Breast epithelium (tissue), 4 donors: ENCODE results near the gene STX10. TPM values are rescaled to one million over a fixed set of nuclear protein-coding genes. Genes with fewer than 3 reads are reported as not detected.

Experiments used
- DNase-seq, 2 donors: peaks; one replicate each; pipeline ENCODE4 v3.0.0-alpha.2; 2019; ENCODE audit warnings: low spot score in 2 of 2
- H3K27ac ChIP-seq, 2 donors: fragments of 200-600 bp; sonication (generic) in 1 of 2; one replicate each; pipeline ENCODE4 v1.5.1; 2016 to 2019; ENCODE audit warnings: mild to moderate bottlenecking in 1 of 2
- H3K27me3 ChIP-seq, 2 donors: fragments of 200-600 bp; sonication (generic) in 1 of 2; one replicate each; pipeline versions ENCODE4 v1.5.1 to v1.6.0; 2017 to 2019; ENCODE audit warnings: control low read depth in 1 of 2, mild to moderate bottlenecking in 1 of 2
- H3K36me3 ChIP-seq: fragments of 200-600 bp; one replicate; pipeline ENCODE4 v1.5.1; 2019
- H3K4me1 ChIP-seq, 2 donors: fragments of 200-600 bp; sonication (generic); one replicate each; pipeline ENCODE4 v1.5.1; 2016 to 2019; ENCODE audit warnings: control low read depth in 1 of 2
- H3K4me3 ChIP-seq, 3 donors: fragments of 200-600 bp; sonication (generic); 1 replicate in 2 of 3; 2 replicates in 1 of 3; pipeline ENCODE4 v1.5.1; 2016 to 2019; ENCODE audit warnings: mild to moderate bottlenecking in 3 of 3, moderate library complexity in 2 of 3
- H3K9me3 ChIP-seq, 2 donors: fragments of 200-600 bp; sonication (generic) in 1 of 2; one replicate each; pipeline ENCODE4 v1.5.1; 2016 to 2019; ENCODE audit warnings: control low read depth in 1 of 2
- POLR2A ChIP-seq: fragments of 450-650 bp; IDR thresholded peaks from one replicate; pipeline ENCODE4 v1.6.1; 2016; ENCODE audit warnings: antibody characterized with exemption, mild to moderate bottlenecking, moderate library complexity
- POLR2AphosphoS5 ChIP-seq, 3 donors: sonication (generic); formaldehyde crosslinking; IDR thresholded peaks; one replicate each; pipeline ENCODE4 v1.6.1; 2017; ENCODE audit warnings: antibody characterized with exemption in 3 of 3
- intact Hi-C: fragments of 100-400 bp; cut with DNase I; formaldehyde crosslinking; loops from one replicate; pipeline ENCODE4 v1.15.1; 2023; ENCODE audit warnings: low total_unique reads
- total RNA-seq, 3 donors: library from RNA; depleted of rRNA; stranded (reverse); fragments of >200 nt; gene quantifications; one replicate each; pipeline ENCODE4 v1.1.0, GENCODE V29; 2016
- TF ChIP-seq, protein P1 (sequence below), 3 donors: fragments of 450-650 bp; IDR thresholded peaks; one replicate each; pipeline ENCODE4 v1.5.1; 2016 to 2017; ENCODE audit warnings: antibody characterized with exemption in 3 of 3, mild to moderate bottlenecking in 3 of 3, moderate library complexity in 3 of 3

STX10 gene
- 10 to 100 TPM; 74.6 to 78.3 (median 75.2) TPM for total RNA-seq

GRCh38 chr19:13150187-13150930 is at the start of gene STX10, which contains the start of gene IER2:
TSS of gene STX10 (minus strand) at chr19:13150375. CDS start at chr19:13150173, 202 bp downstream.
TSS of gene IER2 (plus strand) at chr19:13150411. CDS start at chr19:13153187, 2,776 bp downstream.
- intact Hi-C loops, result no loop called here

DNA sequence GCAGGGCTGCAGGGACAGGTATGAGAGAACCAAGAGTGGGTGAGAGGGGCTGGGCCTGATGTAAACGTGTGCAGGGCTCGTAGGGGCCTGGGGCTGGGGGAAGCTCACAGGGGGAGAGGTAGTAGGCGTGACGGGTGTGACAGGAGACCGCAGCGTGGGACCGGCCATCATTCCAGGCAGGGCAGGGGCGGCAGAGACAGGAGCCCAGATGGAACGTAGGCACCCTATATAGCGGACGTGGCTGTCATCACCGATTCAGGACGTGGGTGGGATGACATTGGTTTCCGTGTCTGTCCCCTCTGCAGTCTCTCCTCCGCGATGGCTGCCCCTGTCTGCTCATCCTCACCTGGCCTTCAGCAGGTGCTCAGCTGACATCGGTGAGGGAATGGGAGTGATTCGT is 48.5 kb upstream of the STX10 start:
- Histone ChIP-seq H3K4me1 (no peaks in the 10 kb centered on the region), H3K27me3 (no peaks in the 10 kb centered on the region), H3K4me3 (no peak overlapping the region), H3K27ac (no peak overlapping the region), H3K9me3 (no peaks in the 10 kb centered on the region), H3K36me3 (no peaks in the 10 kb centered on the region)
- no peak for DNase-seq
- intact Hi-C loops, result no loop called here
- TF ChIP-seq, protein P1, sequence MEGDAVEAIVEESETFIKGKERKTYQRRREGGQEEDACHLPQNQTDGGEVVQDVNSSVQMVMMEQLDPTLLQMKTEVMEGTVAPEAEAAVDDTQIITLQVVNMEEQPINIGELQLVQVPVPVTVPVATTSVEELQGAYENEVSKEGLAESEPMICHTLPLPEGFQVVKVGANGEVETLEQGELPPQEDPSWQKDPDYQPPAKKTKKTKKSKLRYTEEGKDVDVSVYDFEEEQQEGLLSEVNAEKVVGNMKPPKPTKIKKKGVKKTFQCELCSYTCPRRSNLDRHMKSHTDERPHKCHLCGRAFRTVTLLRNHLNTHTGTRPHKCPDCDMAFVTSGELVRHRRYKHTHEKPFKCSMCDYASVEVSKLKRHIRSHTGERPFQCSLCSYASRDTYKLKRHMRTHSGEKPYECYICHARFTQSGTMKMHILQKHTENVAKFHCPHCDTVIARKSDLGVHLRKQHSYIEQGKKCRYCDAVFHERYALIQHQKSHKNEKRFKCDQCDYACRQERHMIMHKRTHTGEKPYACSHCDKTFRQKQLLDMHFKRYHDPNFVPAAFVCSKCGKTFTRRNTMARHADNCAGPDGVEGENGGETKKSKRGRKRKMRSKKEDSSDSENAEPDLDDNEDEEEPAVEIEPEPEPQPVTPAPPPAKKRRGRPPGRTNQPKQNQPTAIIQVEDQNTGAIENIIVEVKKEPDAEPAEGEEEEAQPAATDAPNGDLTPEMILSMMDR (IDR thresholded peaks at IDR 0.05), result no peak
- TF ChIP-seq POLR2A (no peak), POLR2AphosphoS5 (IDR thresholded peaks at IDR 0.05) (no peak)

More at GRCh38 chr19:13150187-13150930, at the start of gene STX10, which contains the start of gene IER2:
- Histone ChIP-seq H3K9me3 (no peaks in the 10 kb centered on the region), H3K4me1 (peaks cover 3 to 5% of the 10 kb centered on the region in 2 donors), H3K27me3 (no peaks in the 10 kb centered on the region), H3K27ac (peak within 1 kb of the TSS; percentile 99 to 100), H3K36me3 (no peaks in the 10 kb centered on the region), H3K4me3 (peak within 1 kb of the TSS; percentile 72 to 84 (median 77))
- TF ChIP-seq POLR2AphosphoS5 (IDR thresholded peaks at IDR 0.05) (peak; percentile 94 to 97 (median 96)), POLR2A (peak; percentile 82)
- TF ChIP-seq, protein P1 (IDR thresholded peaks at IDR 0.05), result peak; percentile 35 to 71 (median 40)
- peak; percentile 97 for DNase-seq

DNA sequence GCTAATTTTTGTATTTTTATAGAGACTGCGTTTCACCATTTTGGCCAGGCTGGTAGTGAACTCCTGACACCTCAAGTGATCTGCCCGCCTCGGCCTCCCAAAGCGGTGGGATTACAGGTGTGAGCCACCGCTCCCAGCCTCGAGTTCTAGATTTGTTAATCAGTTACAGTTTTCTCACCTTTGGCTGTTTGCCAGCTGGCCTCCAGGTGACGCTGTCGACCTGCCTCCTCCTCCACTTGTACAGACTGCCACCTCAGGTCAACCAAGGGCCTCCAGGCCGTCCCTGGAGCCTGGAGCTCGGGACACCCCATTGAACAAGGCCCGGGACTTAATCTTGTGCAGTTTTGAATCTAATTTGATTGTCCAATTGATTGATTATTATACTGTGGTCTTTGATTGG is 45.5 kb upstream of the STX10 start:
- intact Hi-C loops, result no loop called here
- H3K27me3 ChIP-seq, result no peaks in the 10 kb centered on the region
- no peak overlapping the region for H3K4me3 ChIP-seq
- DNase-seq, result no peak
- no peaks in the 10 kb centered on the region for H3K36me3 ChIP-seq
- H3K4me1 ChIP-seq, result no peaks in the 10 kb centered on the region
- TF ChIP-seq, protein P1 (IDR thresholded peaks at IDR 0.05), result no peak
- TF ChIP-seq POLR2AphosphoS5 (IDR thresholded peaks at IDR 0.05) (no peak), POLR2A (no peak)
- H3K9me3 ChIP-seq, result no peaks in the 10 kb centered on the region
- no peak overlapping the region for H3K27ac ChIP-seq

- TF ChIP-seq, protein P1 (IDR thresholded peaks at IDR 0.05), result no peak
- TF ChIP-seq POLR2AphosphoS5 (IDR thresholded peaks at IDR 0.05) (no peak), POLR2A (no peak)
- Histone ChIP-seq H3K4me3 (no peak overlapping the region), H3K36me3 (no peaks in the 10 kb centered on the region), H3K4me1 (no peaks in the 10 kb centered on the region), H3K9me3 (no peaks in the 10 kb centered on the region), H3K27me3 (no peaks in the 10 kb centered on the region), H3K27ac (no peak overlapping the region)
- intact Hi-C loops, result loop anchor here (5.0 kb wide), 1 partner anchor 1846 kb away; no protein-coding TSS in a partner anchor
- DNase-seq, result no peak
These were observed 40.8 kb upstream of the STX10 start for GRCh38 chr19:13190781-13191540.
